Left renal cortex interstitium (tissue), 4 donors: ENCODE measurements around the gene IST1. TPM values are rescaled to one million over a fixed set of nuclear protein-coding genes. Genes with fewer than 3 reads are reported as not detected.
"Not testable (repeated sequence)": the region's sequence is repeated elsewhere in the genome, so short reads cannot be mapped to it uniquely, and the experiment has no call there.

Experiments
- DNase-seq, 4 donors: peaks; one replicate each; pipeline ENCODE4 v3.0.0-alpha.2; 2013; ENCODE audit warnings: low read depth in 4 of 4, low spot score in 2 of 4, missing footprints in 1 of 4
- polyA plus RNA-seq, 4 donors: library from polyadenylated mRNA; unstranded; fragments of 120-200 nt; gene quantifications; one replicate each; pipeline ENCODE4 v1.2.1, GENCODE V29; 2013; ENCODE audit not compliant: insufficient read length in 4 of 4

Gene IST1
- polyA plus RNA-seq = 100 to 1,000 TPM; 233 to 358 (median 292) TPM

- DNase-seq = peak; percentile 92 to 95 (median 95)
These were observed at the start of gene IST1 for GRCh38 chr16:71894921-71895678. IST1 (plus strand) TSS chr16:71895531; CDS start chr16:71915641, 20,110 bp downstream.

- peak; percentile 47 to 85 (median 75) for DNase-seq
These were observed 49.5 kb upstream of the IST1 start, which contains the start of gene ATXN1L for GRCh38 chr16:71845639-71846430. ATXN1L (plus strand) TSS chr16:71845976; CDS start chr16:71849741, 3,765 bp downstream.

- no peak for DNase-seq
These were observed 48.9 kb upstream of the IST1 start for GRCh38 chr16:71846431-71846830.

- DNase-seq = no peak
These were observed 48.2 kb upstream of the IST1 start for GRCh38 chr16:71847096-71847495.

GRCh38 chr16:71848622-71849021, 46.7 kb upstream of the IST1 start:
- DNase-seq = no peak

GRCh38 chr16:71851746-71852145, 43.6 kb upstream of the IST1 start:
- no peak for DNase-seq

GRCh38 chr16:71852158-71852557, 43.2 kb upstream of the IST1 start:
- no peak for DNase-seq

GRCh38 chr16:71852561-71852960, 42.8 kb upstream of the IST1 start:
- DNase-seq = no peak

- no peak for DNase-seq
These were observed 41.9 kb upstream of the IST1 start for GRCh38 chr16:71853413-71853812.

- DNase-seq = no peak
These were observed 40.9 kb upstream of the IST1 start for GRCh38 chr16:71854369-71854948.

GRCh38 chr16:71855937-71856662, 39.2 kb upstream of the IST1 start:
- no peak for DNase-seq

GRCh38 chr16:71859762-71860521, 35.4 kb upstream of the IST1 start:
- no peak for DNase-seq

- no peak for DNase-seq
These were observed 31.3 kb upstream of the IST1 start for GRCh38 chr16:71863995-71864394.

GRCh38 chr16:71865173-71865863, 30.0 kb upstream of the IST1 start:
- no peak for DNase-seq

- DNase-seq = not testable (repeated sequence)
These were observed 28.2 kb upstream of the IST1 start for GRCh38 chr16:71867175-71867574.

GRCh38 chr16:71867939-71868338, 27.4 kb upstream of the IST1 start:
- no peak for DNase-seq

- DNase-seq = no peak
These were observed 26.2 kb upstream of the IST1 start for GRCh38 chr16:71869089-71869488.

GRCh38 chr16:71870818-71871217, 24.5 kb upstream of the IST1 start:
- no peak for DNase-seq

- no peak for DNase-seq
These were observed 22.1 kb upstream of the IST1 start for GRCh38 chr16:71873199-71873598.
